H1 (cell line): ENCODE data around the gene TNS1. TPM values are rescaled to one million over a fixed set of nuclear protein-coding genes. Genes with fewer than 3 reads are reported as not detected.

ENCODE experiments used
- CTCF ChIA-PET: fragments of 300-600 bp; sonication (Branson Sonifier 250); formaldehyde crosslinking; loops from one replicate; lab custom pipeline; 2021; ENCODE audit not compliant: partially characterized antibody; lab: Charles Lee
- POLR2A ChIA-PET: fragments of 300-600 bp; sonication (Branson Sonifier 250); formaldehyde crosslinking; loops from one replicate; lab custom pipeline; 2021; ENCODE audit warnings: inconsistent platforms; ENCODE audit not compliant: partially characterized antibody; lab: Charles Lee
- DNase-seq, 2 experiments: peaks; one replicate each; pipeline versions ENCODE4 v3.0.0 to v3.0.0-alpha.2; 2010 to 2022; ENCODE audit warnings: low spot score in 2 of 2, low read depth in 1 of 2, mixed read lengths in 1 of 2
- FAIRE-seq: peaks from 2 replicates; lab custom pipeline; 2011; peaks lifted over from hg19 to GRCh38; lab: Jason Lieb, UNC
- H2AFZ ChIP-seq: 2 replicates; pipeline ENCODE4 v1.8.1; 2012; ENCODE audit warnings: low read length, inconsistent platforms
- H2AK5ac ChIP-seq: 2 replicates; pipeline ENCODE4 v1.6.1; 2013; ENCODE audit warnings: low read depth, low read length
- H2BK120ac ChIP-seq: replicated peaks from 2 replicates; pipeline ENCODE3; 2013; ENCODE audit warnings: low read depth, low read length, inconsistent platforms
- H2BK12ac ChIP-seq: 2 replicates; pipeline ENCODE4 v1.6.1; 2013; ENCODE audit warnings: low read depth, low read length
- H2BK15ac ChIP-seq: 2 replicates; pipeline ENCODE4 v1.6.1; 2013; ENCODE audit warnings: low read length
- H2BK20ac ChIP-seq: 2 replicates; pipeline ENCODE4 v1.6.1; 2013; ENCODE audit warnings: low read length
- H2BK5ac ChIP-seq: 2 replicates; pipeline ENCODE4 v1.6.1; 2013; ENCODE audit warnings: low read depth, low read length
- H3K14ac ChIP-seq: 2 replicates; pipeline ENCODE4 v1.6.1; 2013; ENCODE audit warnings: inconsistent platforms; ENCODE audit not compliant: insufficient read length
- H3K18ac ChIP-seq: 2 replicates; pipeline ENCODE4 v1.6.1; 2013; ENCODE audit warnings: low read length; ENCODE audit errors: extremely low read depth
- H3K23ac ChIP-seq: 2 replicates; pipeline ENCODE4 v1.6.1; 2013; ENCODE audit warnings: inconsistent platforms; ENCODE audit not compliant: insufficient read length
- H3K23me2 ChIP-seq: 2 replicates; pipeline ENCODE4 v1.6.1; 2013; ENCODE audit warnings: low read depth, low read length
- H3K27ac ChIP-seq: 2 replicates; pipeline ENCODE4 v1.6.1; 2011; ENCODE audit warnings: low read depth, low read length, inconsistent platforms
- H3K27me3 ChIP-seq, 4 experiments: replicated peaks in 1 of 4; 1 replicate in 1 of 4; 2 replicates in 3 of 4; pipeline versions ENCODE4 v1.6.1 to v1.8.1; 2011 to 2013; ENCODE audit warnings: low read length in 3 of 4, mild to moderate bottlenecking in 3 of 4, inconsistent platforms in 2 of 4, mixed read lengths in 2 of 4, moderate library complexity in 1 of 4; ENCODE audit not compliant: control insufficient read depth in 3 of 4, insufficient read depth in 3 of 4; ENCODE audit errors: extremely low read depth in 1 of 4
- H3K36me3 ChIP-seq, 4 experiments: 2 replicates each; pipeline versions ENCODE4 v1.6.1 to v1.8.1; 2011 to 2013; ENCODE audit warnings: mild to moderate bottlenecking in 4 of 4, low read length in 3 of 4, moderate library complexity in 2 of 4, control low read depth in 1 of 4, inconsistent platforms in 1 of 4; ENCODE audit not compliant: insufficient read depth in 4 of 4, control insufficient read depth in 2 of 4
- H3K4ac ChIP-seq: replicated peaks from 2 replicates; pipeline ENCODE3; 2013; ENCODE audit warnings: low read length, low read depth, mixed read lengths, inconsistent platforms; ENCODE audit not compliant: insufficient read length
- H3K4me1 ChIP-seq, 4 experiments: replicated peaks in 1 of 4; 1 replicate in 1 of 4; 2 replicates in 3 of 4; pipeline versions ENCODE4 v1.6.1 to v1.8.1; 2011 to 2013; ENCODE audit warnings: low read length in 3 of 4, inconsistent platforms in 2 of 4, mixed read lengths in 1 of 4; ENCODE audit not compliant: insufficient read depth in 4 of 4, control insufficient read depth in 3 of 4
- H3K4me2 ChIP-seq, 2 experiments: 2 replicates each; pipeline versions ENCODE4 v1.6.1 to v1.8.1; 2011 to 2013; ENCODE audit warnings: low read depth in 2 of 2, low read length in 2 of 2, control low read depth in 1 of 2, inconsistent platforms in 1 of 2, mild to moderate bottlenecking in 1 of 2; ENCODE audit not compliant: insufficient read depth in 1 of 2
- H3K4me3 ChIP-seq, 4 experiments: fragments of 200-600, 300-600 bp in 1 of 4; sonication (generic), shearing (Covaris generic), sonication (Bioruptor Twin) in 1 of 4; 2 replicates each; pipeline versions ENCODE4 v1.5.1 to v1.8.1; 2011 to 2016; ENCODE audit warnings: low read length in 4 of 4, low read depth in 3 of 4, control low read depth in 2 of 4, inconsistent platforms in 2 of 4, mild to moderate bottlenecking in 2 of 4, mixed read lengths in 1 of 4, moderate library complexity in 1 of 4; ENCODE audit not compliant: insufficient read depth in 2 of 4; ENCODE audit errors: extremely low read depth in 1 of 4
- H3K56ac ChIP-seq: replicated peaks from 2 replicates; pipeline ENCODE3; 2013; ENCODE audit warnings: low read depth, mild to moderate bottlenecking, mixed read lengths, low read length, inconsistent platforms; ENCODE audit not compliant: insufficient read length
- H3K79me1 ChIP-seq: 2 replicates; pipeline ENCODE4 v1.6.1; 2013; ENCODE audit warnings: low read depth, low read length, control low read depth
- H3K79me2 ChIP-seq, 2 experiments: 2 replicates each; pipeline versions ENCODE4 v1.6.1 to v1.8.1; 2012 to 2013; ENCODE audit warnings: low read length in 2 of 2, mild to moderate bottlenecking in 2 of 2, inconsistent platforms in 1 of 2; ENCODE audit not compliant: insufficient read depth in 2 of 2, control insufficient read depth in 1 of 2
- H3K9ac ChIP-seq, 4 experiments: replicated peaks in 1 of 4; 1 replicate in 1 of 4; 2 replicates in 3 of 4; pipeline versions ENCODE4 v1.6.1 to v1.8.1; 2011 to 2013; ENCODE audit warnings: low read depth in 3 of 4, low read length in 3 of 4, control low read depth in 2 of 4, mild to moderate bottlenecking in 2 of 4, moderate library complexity in 2 of 4, inconsistent platforms in 1 of 4; ENCODE audit errors: extremely low read depth in 1 of 4
- H3K9me3 ChIP-seq, 2 experiments: 2 replicates each; pipeline versions ENCODE4 v1.6.1 to v1.8.1; 2012 to 2013; ENCODE audit warnings: mild to moderate bottlenecking in 2 of 2, moderate library complexity in 2 of 2, control low read depth in 1 of 2, inconsistent platforms in 1 of 2, low read depth in 1 of 2, low read length in 1 of 2, mixed read lengths in 1 of 2; ENCODE audit not compliant: insufficient read depth in 2 of 2
- H4K20me1 ChIP-seq, 2 experiments: replicated peaks in 1 of 2; 2 replicates each; pipeline versions ENCODE3 to v1.8.1; 2011 to 2013; ENCODE audit warnings: inconsistent platforms in 2 of 2, low read length in 2 of 2, mild to moderate bottlenecking in 1 of 2; ENCODE audit not compliant: insufficient read depth in 2 of 2, control insufficient read depth in 1 of 2
- H4K5ac ChIP-seq: 2 replicates; pipeline ENCODE4 v1.6.1; 2013; ENCODE audit warnings: low read length, low read depth, mixed read lengths, inconsistent platforms; ENCODE audit not compliant: insufficient read length
- H4K8ac ChIP-seq: 2 replicates; pipeline ENCODE4 v1.8.0; 2013; ENCODE audit warnings: mild to moderate bottlenecking, moderate library complexity, low read length, inconsistent platforms; ENCODE audit not compliant: insufficient read depth; ENCODE audit errors: extremely low read depth
- H4K91ac ChIP-seq: replicated peaks from 2 replicates; pipeline ENCODE3; 2013; ENCODE audit warnings: low read length, mixed read lengths, inconsistent platforms; ENCODE audit not compliant: insufficient read length
- CTCF ChIP-seq, 3 experiments: IDR thresholded peaks; 1 replicate in 2 of 3; 2 replicates in 1 of 3; pipeline versions ENCODE4 v1.5.1 to v1.6.1; 2011; ENCODE audit warnings: low read length in 3 of 3, mild to moderate bottlenecking in 3 of 3, inconsistent platforms in 2 of 3, low read depth in 1 of 3, moderate library complexity in 1 of 3; ENCODE audit not compliant: insufficient read depth in 1 of 3; ENCODE audit errors: control extremely low read depth in 1 of 3
- EGR1 ChIP-seq: IDR thresholded peaks from 2 replicates; pipeline ENCODE4 v1.6.1; 2011; ENCODE audit warnings: low read depth, low read length, borderline replicate concordance
- GTF2F1 ChIP-seq: IDR thresholded peaks from 2 replicates; pipeline ENCODE4 v1.6.1; 2012; ENCODE audit warnings: low read depth, low read length, improper control_type of control experiment, borderline replicate concordance
- KDM1A ChIP-seq: fragments of 200-600, 300-600 bp; sonication (generic); IDR thresholded peaks from 2 replicates; pipeline ENCODE4 v1.7.1; 2016; ENCODE audit warnings: mild to moderate bottlenecking, low read length, borderline replicate concordance
- RXRA ChIP-seq: IDR thresholded peaks from 2 replicates; pipeline ENCODE4 v1.6.1; 2011; ENCODE audit warnings: low read depth, mild to moderate bottlenecking, low read length, moderate library complexity; ENCODE audit not compliant: insufficient read depth
- SP4 ChIP-seq: IDR thresholded peaks from 2 replicates; pipeline ENCODE4 v1.6.1; 2012; ENCODE audit warnings: low read length, inconsistent platforms
- SUZ12 ChIP-seq: fragments of 200-600 bp; sonication (generic); IDR thresholded peaks from 2 replicates; pipeline ENCODE4 v1.6.1; 2012; ENCODE audit warnings: mild to moderate bottlenecking, inconsistent platforms, low read length, moderate library complexity, mixed read lengths
- ZNF274 ChIP-seq: IDR thresholded peaks from 2 replicates; pipeline ENCODE4 v1.7.0; 2012; ENCODE audit warnings: low read length, borderline replicate concordance; ENCODE audit errors: extremely low read depth
- WGBS, 2 experiments: shearing (Covaris generic) in 1 of 2; methylation state at CpG; one replicate each; pipeline versions ENCODE4 v1.1.6 to v1.1.7; 2013 to 2015; ENCODE audit warnings: low lambda C conversion rate in 2 of 2, mixed read lengths in 2 of 2, inconsistent platforms in 1 of 2, low coverage in 1 of 2, missing lambda C conversion rate in 1 of 2; ENCODE audit not compliant: insufficient replicate concordance in 2 of 2, insufficient coverage in 1 of 2, insufficient read length in 1 of 2; ENCODE audit errors: extremely low coverage in 1 of 2, missing lambda C conversion rate in 1 of 2; 5-methylcytosine and 5-hydroxymethylcytosine counted together
- polyA plus RNA-seq, 7 experiments: library from polyadenylated mRNA; depleted of rRNA in 3 of 7; stranded (reverse) in 5 of 7; unstranded in 2 of 7; fragments of >200 nt in 5 of 7; fragments of 200-250 nt in 2 of 7; gene quantifications; 1 replicate in 5 of 7; 2 replicates in 1 of 7; 4 replicates in 1 of 7; pipeline versions ENCODE4 v1.2.1 to v1.2.3, GENCODE V29; 2011 to 2013; ENCODE audit warnings: missing spikeins in 2 of 7, mixed read lengths in 2 of 7
- total RNA-seq: library from RNA; stranded (reverse); fragmentation: NEBNext Ultra II Directional; extraction: Animal tissue kit (Norgen Biotek cat#: 25700); gene quantifications from 2 replicates; pipeline ENCODE4 v1.2.1, GENCODE V29; 2021

TNS1 gene
- total and polyA plus RNA-seq, 2 of the 8 experiments (the other 6 are each of a cell fraction or from before 2014, with no cell fraction given) = 1.5 to 5.1 TPM

DNA sequence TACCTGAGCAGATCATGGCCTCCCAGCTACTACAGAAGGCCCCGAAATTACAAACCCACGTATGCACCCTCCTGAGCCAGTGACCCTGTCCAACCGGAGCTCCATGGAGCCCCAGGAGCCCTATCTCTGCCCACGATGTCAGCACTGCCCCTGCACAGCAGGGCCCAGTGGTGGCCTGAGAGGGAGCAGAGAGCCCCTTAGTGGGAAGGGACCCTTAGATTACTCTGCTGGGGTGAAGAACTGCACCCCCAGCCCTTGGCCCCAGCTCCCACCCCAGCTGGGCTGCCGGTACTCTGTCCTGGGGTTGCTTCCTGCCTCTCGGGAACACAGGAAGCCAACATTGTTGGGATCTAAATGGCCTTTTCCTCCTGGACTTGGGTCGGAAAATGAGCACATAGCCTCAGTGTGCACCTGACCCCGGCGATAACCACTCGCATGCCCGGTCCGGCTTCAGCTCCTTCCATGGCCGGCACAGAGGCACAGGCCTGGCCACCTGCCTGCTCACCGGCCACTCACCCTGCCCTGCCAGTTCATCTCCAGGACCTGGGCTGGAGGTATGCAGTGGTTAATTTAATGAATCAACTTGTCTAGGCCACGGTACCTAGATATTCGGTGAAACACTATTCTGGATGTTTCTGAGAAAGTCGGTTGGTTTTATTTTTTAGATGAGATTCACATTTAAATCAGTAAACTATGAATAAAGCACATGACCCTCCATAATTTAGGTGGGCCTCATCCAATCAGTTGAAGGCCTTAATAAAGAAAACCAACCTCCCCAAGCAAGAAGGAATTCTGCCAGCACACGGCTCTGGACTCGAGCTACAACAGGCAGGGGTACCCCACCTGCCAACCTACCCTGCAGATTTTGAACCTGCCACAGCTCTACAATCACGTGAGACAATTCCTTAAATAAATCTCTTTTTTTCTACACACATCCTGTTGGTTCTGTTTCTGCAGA is 19.2 kb downstream of the TNS1 start:
- Histone ChIP-seq H3K27ac (no peak overlapping the region), H2BK120ac (no peak overlapping the region), H3K18ac (no peak overlapping the region), H2AK5ac (no peak overlapping the region), H3K14ac (no peak overlapping the region), H3K79me2 (no peaks in the 10 kb centered on the region), H3K4me3 (no peak overlapping the region), H3K4me2 (no peak overlapping the region), H3K56ac (no peak overlapping the region), H4K20me1 (peaks cover 0 to 5% of the 10 kb centered on the region in 2 experiments), H4K5ac (no peak overlapping the region), H3K23ac (no peak overlapping the region), H2BK20ac (no peak overlapping the region), H3K4me1 (peaks cover 3 to 16% (median 7%) of the 10 kb centered on the region in 4 experiments; a peak in 6 of 7 replicates), H3K4ac (no peak overlapping the region), H3K27me3 (peaks cover 0 to 8% (median 5%) of the 10 kb centered on the region in 4 experiments; a peak in 5 of 7 replicates), H3K79me1 (no peaks in the 10 kb centered on the region), H2BK15ac (no peak overlapping the region), H3K9ac (no peak overlapping the region), H2BK12ac (no peak overlapping the region), H2AFZ (no peak overlapping the region), H2BK5ac (no peak overlapping the region; the same call in 1 of the 2 replicates), H4K91ac (no peak overlapping the region), H3K9me3 (no peaks in the 10 kb centered on the region), H3K23me2 (peaks cover 7% of the 10 kb centered on the region; the same call in 1 of the 2 replicates), H4K8ac (no peak overlapping the region), H3K36me3 (no peaks in the 10 kb centered on the region)
- FAIRE-seq = no peak
- POLR2A ChIA-PET = interaction anchor here (0.8 kb wide), 1 partner anchor 10 kb away, joined by 4 read pairs; no protein-coding TSS in a partner anchor
- no peak for DNase-seq
- CTCF ChIA-PET = interaction anchor here (0.7 to 22.4 kb wide), 13 partner anchors 10 to 194 kb away, joined by 3 to 480 read pairs (median 3); no protein-coding TSS in a partner anchor
- WGBS, 2 experiments = 92% methylated on average over 20 of the region's 20 CpGs; no CpG with 5 or more reads in 1 of the 2 experiments
- TF ChIP-seq KDM1A (no peak), RXRA (no peak), GTF2F1 (no peak), SP4 (no peak), ZNF274 (no peak), SUZ12 (no peak), CTCF (IDR thresholded peaks at IDR 0.05; ENCODE audit: control extremely low read depth in 1 of 3, insufficient read depth in 1 of 3, low read depth in 1 of 3, low read length in 3 of 3) (no peak), EGR1 (no peak)
